ENCODE measurements around the gene MORN3. TPM values are rescaled to one million over a fixed set of nuclear protein-coding genes. Genes with fewer than 3 reads are reported as not detected.
"Not testable (repeated sequence)": the region's sequence is repeated elsewhere in the genome, so short reads cannot be mapped to it uniquely, and the experiment has no call there.

MORN3 gene
- total RNA-seq, 6 experiments from 2014 or later = 0.09 TPM; not detected in 5

DNA sequence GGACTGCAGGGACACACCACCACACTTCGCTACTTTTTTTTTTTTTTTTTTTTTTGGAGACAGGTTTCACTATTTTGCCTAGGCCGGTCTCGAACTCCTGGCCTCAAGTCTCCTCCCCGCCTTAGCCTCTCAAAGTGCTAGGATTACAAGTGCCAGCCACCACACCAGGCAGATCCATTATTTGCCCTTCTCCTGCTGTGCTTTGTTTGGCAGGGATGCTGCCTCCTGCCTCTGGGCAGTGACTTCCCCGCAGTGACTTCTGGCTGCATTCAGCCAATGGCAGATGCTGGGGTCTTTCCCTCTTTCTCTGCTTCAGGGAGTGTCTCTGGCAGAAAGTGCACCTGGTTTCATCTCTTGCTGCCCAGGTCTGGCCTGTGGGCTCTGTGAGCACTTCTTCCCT lies 6.7 kb upstream of the MORN3 start:
- no peak overlapping the region for H3K27ac ChIP-seq
- H3K36me3 ChIP-seq = no peaks in the 10 kb centered on the region
- no peaks in the 10 kb centered on the region for H3K9me3 ChIP-seq
- no peak overlapping the region for H3K4me3 ChIP-seq
- ATAC-seq (no peak), DNase-seq (no peak)
- no peaks in the 10 kb centered on the region for H3K27me3 ChIP-seq
- WGBS (ENCODE audit: insufficient coverage, low coverage, low lambda C conversion rate, missing lambda C conversion rate) = 93% methylated on average over 5 of the region's 5 CpGs
- H3K4me1 ChIP-seq = peaks cover 0 to 14% (median 0%) of the 10 kb centered on the region in 4 donors
- no peak for TF ChIP-seq POLR2A (IDR thresholded peaks at IDR 0.05)
- TF ChIP-seq CTCF (IDR thresholded peaks at IDR 0.05) = no peak
- intact Hi-C loops (cut with DNase I) = loop anchor here (10.0 kb wide), 4 partner anchors 61 to 181 kb away; no protein-coding TSS in a partner anchor

- Histone ChIP-seq H3K27ac (peak overlapping the region in 2 of 3 donors; percentile 44 to 57), H3K9me3 (no peaks in the 10 kb centered on the region), H3K4me1 (peaks cover 0 to 13% (median 0%) of the 10 kb centered on the region in 4 donors), H3K27me3 (no peaks in the 10 kb centered on the region), H3K4me3 (peak overlapping the region in 2 of 3 donors; percentile 41 to 49), H3K36me3 (no peaks in the 10 kb centered on the region)
- TF ChIP-seq POLR2A (IDR thresholded peaks at IDR 0.05) (no peak), CTCF (IDR thresholded peaks at IDR 0.05) (no peak)
- WGBS (ENCODE audit: insufficient coverage, low coverage, low lambda C conversion rate, missing lambda C conversion rate) = 48% methylated on average over 4 of the region's 12 CpGs
- intact Hi-C loops (cut with DNase I) = loop anchor here (10.0 kb wide), 4 partner anchors 58 to 178 kb away; no protein-coding TSS in a partner anchor
- DNase-seq = peak in 1 of 3 donors; percentile 70
- peak; percentile 51 to 75 (median 68) for ATAC-seq
Measured at GRCh38 chr12:121673013-121673511, 3.6 kb upstream of the MORN3 start.

DNA sequence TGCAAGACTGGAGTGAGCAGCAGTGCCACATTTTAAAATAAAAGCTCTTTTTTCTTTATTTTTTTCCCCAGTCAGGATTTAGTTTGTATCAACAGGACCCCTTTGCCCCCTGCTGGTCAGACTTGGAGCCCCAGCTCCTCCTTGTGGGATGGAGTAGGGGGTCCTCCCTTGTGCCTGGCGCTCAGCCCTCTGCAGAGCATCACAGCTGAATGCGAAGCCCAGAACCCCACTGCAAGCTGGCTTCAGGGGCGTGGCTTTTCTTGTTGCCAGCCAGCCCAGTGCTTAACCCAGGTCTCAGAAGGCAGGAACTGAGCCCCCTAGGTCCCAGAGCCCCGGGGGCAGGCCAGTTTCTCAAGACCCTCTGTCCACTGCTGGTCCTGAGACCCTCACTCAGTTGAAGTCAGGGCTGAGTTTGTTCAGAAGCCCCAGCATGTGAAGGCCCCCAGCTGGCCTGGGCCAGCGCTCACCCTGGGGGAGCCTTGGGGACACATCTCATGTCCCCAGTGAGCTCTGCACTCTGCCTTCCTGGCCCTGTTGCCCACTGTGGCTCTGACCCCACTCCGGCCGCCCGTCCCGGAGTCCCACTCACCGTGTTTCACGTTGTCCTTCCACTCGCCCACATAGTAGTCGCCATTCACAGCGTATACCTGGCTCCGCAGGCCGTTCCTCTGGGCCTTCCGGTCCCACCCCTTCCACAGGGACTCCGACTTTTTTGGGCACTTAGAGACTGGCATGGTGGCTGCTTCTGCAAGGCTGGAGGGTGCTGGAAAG lies 519 bp downstream of the MORN3 start:
- H3K4me1 ChIP-seq = peaks cover 0 to 13% (median 0%) of the 10 kb centered on the region in 4 donors
- no peaks in the 10 kb centered on the region for H3K9me3 ChIP-seq
- no peaks in the 10 kb centered on the region for H3K36me3 ChIP-seq
- intact Hi-C loops (cut with DNase I) = loop anchor here in 1 of 2 donors (10.0 kb wide), 1 partner anchor 104 kb away; no protein-coding TSS in a partner anchor
- no peak for TF ChIP-seq POLR2A (IDR thresholded peaks at IDR 0.05)
- TF ChIP-seq CTCF (IDR thresholded peaks at IDR 0.05) = peak; percentile 30 to 48 (median 46)
- H3K27me3 ChIP-seq = no peaks in the 10 kb centered on the region
- no peak overlapping the region for H3K27ac ChIP-seq
- DNase-seq = no peak
- H3K4me3 ChIP-seq = no peak overlapping the region
- ATAC-seq = no peak
- 71% methylated on average over 11 of the region's 18 CpGs for WGBS (ENCODE audit: insufficient coverage, low coverage, low lambda C conversion rate, missing lambda C conversion rate)

DNA sequence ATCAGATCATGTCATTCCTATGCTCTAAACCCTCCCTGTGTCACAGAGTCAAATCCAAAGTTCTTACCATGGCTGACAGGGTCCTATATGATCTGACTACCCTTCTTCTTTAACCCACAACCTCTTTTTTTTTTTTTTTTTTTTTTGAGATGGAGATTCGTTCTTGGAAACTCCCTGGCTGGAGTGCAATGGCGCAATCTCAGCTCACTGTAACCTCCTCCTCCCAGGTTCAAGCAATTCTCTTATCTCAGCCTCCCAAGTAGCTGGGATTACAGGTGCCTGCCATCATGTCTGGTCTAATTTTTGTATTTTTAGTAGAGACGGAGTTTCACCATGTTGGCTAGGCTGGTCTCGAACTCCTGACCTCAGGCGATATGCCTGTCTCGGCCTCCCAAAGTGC lies 2.6 kb downstream of the MORN3 start:
- not testable (repeated sequence) for H3K36me3 ChIP-seq, H3K4me1 ChIP-seq, ATAC-seq, DNase-seq, H3K9me3 ChIP-seq, H3K27me3 ChIP-seq, H3K27ac ChIP-seq, H3K4me3 ChIP-seq
- intact Hi-C loops (cut with DNase I) = loop anchor here in 1 of 2 donors (10.0 kb wide), 1 partner anchor 102 kb away; no protein-coding TSS in a partner anchor
- 40% methylated on average over 2 of the region's 6 CpGs for WGBS (ENCODE audit: insufficient coverage, low coverage, low lambda C conversion rate, missing lambda C conversion rate)

DNA sequence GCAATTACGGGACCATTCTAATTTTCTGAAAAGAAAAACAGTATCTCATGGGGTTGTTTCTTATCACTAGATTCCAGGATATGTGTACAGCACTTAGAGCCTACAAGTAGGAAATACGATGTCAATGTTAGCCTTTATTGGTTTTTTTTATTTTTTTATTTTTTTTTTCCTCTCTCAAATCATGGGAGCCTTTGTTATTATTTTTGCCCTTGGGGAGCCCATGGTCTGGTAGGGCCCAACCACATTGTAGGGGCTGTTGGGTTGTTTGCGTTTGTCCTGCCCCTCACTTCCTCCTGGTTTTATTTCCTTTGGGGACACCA lies 5.9 kb downstream of the MORN3 start:
- Histone ChIP-seq H3K27me3 (no peaks in the 10 kb centered on the region), H3K36me3 (no peaks in the 10 kb centered on the region), H3K9me3 (no peaks in the 10 kb centered on the region), H3K4me1 (no peaks in the 10 kb centered on the region), H3K4me3 (no peak overlapping the region), H3K27ac (no peak overlapping the region)
- intact Hi-C loops (cut with DNase I) = loop anchor here in 1 of 2 donors (10.0 kb wide), 1 partner anchor 99 kb away; no protein-coding TSS in a partner anchor
- TF ChIP-seq POLR2A (IDR thresholded peaks at IDR 0.05) (no peak), CTCF (IDR thresholded peaks at IDR 0.05) (no peak)
- 69% methylated on average over 3 of the region's 3 CpGs for WGBS (ENCODE audit: insufficient coverage, low coverage, low lambda C conversion rate, missing lambda C conversion rate)
- DNase-seq (no peak), ATAC-seq (no peak)

- not testable (repeated sequence) for H3K27ac ChIP-seq, H3K4me1 ChIP-seq, H3K9me3 ChIP-seq, H3K27me3 ChIP-seq, DNase-seq, ATAC-seq, H3K4me3 ChIP-seq, H3K36me3 ChIP-seq
- 81% methylated on average over 10 of the region's 11 CpGs for WGBS (ENCODE audit: insufficient coverage, low coverage, low lambda C conversion rate, missing lambda C conversion rate)
- intact Hi-C loops (cut with DNase I) = loop anchor here in 1 of 2 donors (10.0 kb wide), 1 partner anchor 97 kb away; no protein-coding TSS in a partner anchor
Measured at GRCh38 chr12:121661353-121662105, 7.9 kb downstream of the MORN3 start.
